ENCODE results near the gene SNTG2.

Gene SNTG2

DNA sequence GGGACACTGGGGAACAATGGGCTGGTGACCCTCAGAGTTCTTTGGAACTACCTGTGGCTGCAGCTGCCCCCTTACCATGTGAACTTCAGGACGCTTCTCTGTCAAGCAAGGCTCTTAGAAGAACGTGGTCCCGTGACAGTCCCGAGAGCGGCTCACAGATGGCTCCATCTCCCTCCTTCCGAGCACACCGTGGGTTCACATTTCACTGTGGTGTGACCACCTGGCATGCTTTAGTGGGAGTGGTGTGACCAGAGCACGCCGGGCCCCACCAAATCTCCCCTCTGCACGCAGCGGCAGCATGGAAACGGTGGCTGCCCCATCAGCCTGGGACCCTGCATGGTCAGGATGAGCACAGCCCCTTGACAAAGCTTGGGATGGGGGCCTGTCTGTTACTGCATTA lies 452.9 kb downstream of the SNTG2 start:
- no peak for DNase-seq (ENCODE audit: low read depth)
- no peak overlapping the region for H3K4me3 ChIP-seq (ENCODE audit: low read depth, low read length)
- in situ Hi-C loops (cut with HindIII; ENCODE audit: low sequenced_read_pairs) = no loop called here
- TF ChIP-seq, protein P1, sequence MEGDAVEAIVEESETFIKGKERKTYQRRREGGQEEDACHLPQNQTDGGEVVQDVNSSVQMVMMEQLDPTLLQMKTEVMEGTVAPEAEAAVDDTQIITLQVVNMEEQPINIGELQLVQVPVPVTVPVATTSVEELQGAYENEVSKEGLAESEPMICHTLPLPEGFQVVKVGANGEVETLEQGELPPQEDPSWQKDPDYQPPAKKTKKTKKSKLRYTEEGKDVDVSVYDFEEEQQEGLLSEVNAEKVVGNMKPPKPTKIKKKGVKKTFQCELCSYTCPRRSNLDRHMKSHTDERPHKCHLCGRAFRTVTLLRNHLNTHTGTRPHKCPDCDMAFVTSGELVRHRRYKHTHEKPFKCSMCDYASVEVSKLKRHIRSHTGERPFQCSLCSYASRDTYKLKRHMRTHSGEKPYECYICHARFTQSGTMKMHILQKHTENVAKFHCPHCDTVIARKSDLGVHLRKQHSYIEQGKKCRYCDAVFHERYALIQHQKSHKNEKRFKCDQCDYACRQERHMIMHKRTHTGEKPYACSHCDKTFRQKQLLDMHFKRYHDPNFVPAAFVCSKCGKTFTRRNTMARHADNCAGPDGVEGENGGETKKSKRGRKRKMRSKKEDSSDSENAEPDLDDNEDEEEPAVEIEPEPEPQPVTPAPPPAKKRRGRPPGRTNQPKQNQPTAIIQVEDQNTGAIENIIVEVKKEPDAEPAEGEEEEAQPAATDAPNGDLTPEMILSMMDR (IDR thresholded peaks at IDR 0.05; ENCODE audit: low read depth, low read length, missing control alignments) = no peak

DNA sequence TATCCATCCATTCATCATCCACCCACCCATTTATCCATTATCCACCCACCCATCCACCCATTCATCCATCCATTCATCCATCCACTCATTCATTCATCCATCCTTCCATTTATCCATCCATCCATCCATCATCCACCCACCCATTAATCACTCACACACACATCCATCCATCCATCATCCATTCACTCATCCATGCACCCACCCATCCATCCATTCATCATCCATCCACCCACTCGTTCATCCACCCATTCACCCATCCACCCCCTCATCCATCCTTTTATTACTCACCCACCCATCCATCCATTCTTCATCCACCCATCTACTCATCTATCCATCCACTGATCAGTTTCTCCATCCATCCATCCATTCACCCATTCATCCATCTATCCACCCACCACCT lies 454.5 kb downstream of the SNTG2 start:
- in situ Hi-C loops (cut with HindIII; ENCODE audit: low sequenced_read_pairs) = no loop called here
- H3K4me3 ChIP-seq (ENCODE audit: low read depth, low read length) = no peak overlapping the region
- no peak for DNase-seq (ENCODE audit: low read depth)
- TF ChIP-seq, protein P1 (IDR thresholded peaks at IDR 0.05; ENCODE audit: low read depth, low read length, missing control alignments) = no peak

DNA sequence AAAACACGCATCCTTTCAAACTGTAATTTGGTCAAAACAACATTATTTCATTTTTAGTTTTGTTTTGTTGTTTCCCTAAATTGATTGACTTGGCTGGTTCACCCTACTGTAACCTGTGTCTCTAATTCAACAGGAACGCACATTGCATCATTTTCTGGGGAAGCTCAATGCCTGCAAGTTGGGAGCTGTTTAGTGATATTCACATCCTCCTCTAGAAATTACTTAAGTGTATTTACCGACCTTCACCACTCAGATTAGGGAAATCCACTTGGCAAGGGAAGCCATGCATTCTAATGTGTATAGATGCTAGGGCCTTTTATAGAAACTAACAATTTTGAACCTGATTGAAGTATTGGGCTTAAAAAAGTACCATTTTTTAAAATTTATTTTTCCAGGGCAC lies 455.3 kb downstream of the SNTG2 start:
- in situ Hi-C loops (cut with HindIII; ENCODE audit: low sequenced_read_pairs) = no loop called here
- H3K4me3 ChIP-seq (ENCODE audit: low read depth, low read length) = no peak overlapping the region
- TF ChIP-seq, protein P1 (IDR thresholded peaks at IDR 0.05; ENCODE audit: low read depth, low read length, missing control alignments) = no peak
- DNase-seq (ENCODE audit: low read depth) = no peak

DNA sequence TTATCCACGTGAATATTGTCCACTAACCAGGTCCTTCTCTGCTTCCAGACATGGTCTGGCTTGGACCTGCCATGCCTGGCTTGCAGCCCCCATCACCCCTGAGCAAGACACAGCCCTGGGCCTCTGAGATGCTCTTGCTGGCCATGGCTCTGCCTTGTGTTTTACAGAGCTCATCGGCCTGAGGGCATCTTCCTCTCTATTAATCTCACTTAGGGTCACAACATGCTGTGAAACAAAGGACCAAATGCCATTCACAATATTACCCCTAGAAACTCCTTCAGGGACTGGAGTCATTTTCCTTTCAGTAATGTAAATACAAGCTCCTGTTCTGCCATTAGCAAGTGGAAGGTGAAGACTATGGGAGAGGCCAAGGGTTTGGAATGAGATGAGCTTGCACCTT lies 455.8 kb downstream of the SNTG2 start:
- in situ Hi-C loops (cut with HindIII; ENCODE audit: low sequenced_read_pairs) = no loop called here
- no peak overlapping the region for H3K4me3 ChIP-seq (ENCODE audit: low read depth, low read length)
- DNase-seq (ENCODE audit: low read depth) = no peak
- TF ChIP-seq, protein P1 (IDR thresholded peaks at IDR 0.05; ENCODE audit: low read depth, low read length, missing control alignments) = no peak

DNA sequence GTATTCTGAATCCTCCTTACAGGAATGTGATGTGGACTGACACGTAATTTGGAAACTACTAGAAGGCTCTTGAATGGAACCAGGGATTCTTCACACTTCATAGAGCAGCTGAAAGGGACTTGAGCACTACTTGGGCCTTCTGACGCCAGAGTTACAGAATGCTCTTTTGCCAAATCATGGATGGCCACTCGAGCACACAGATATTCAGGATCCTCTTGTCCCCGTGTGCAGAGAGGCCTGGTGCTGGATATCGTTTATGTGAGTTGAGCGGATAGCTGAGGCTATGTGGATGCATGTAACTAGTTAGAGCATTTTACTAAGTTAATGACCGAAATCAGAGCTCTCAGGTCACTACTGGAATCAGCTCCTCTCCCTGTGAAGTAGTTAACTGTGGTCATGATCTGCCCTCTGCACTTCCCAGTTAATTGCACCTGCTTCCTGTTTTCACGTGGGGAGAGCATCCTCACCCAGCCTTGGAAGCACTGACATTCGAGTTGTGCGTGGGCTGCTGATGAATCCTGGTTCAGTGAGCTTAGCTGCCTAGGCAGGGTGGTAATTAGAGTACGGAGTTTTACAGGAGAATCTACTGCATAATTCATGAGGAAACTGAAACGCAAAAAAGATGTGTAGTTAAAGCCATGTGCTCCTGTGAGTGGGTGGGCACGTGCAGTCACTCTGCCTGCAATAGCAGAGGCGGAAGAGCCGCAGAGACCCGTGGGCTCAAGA lies 457.5 kb downstream of the SNTG2 start:
- TF ChIP-seq, protein P1 (IDR thresholded peaks at IDR 0.05; ENCODE audit: low read depth, low read length, missing control alignments) = no peak
- no peak for DNase-seq (ENCODE audit: low read depth)
- in situ Hi-C loops (cut with HindIII; ENCODE audit: low sequenced_read_pairs) = no loop called here
- H3K4me3 ChIP-seq (ENCODE audit: low read depth, low read length) = no peak overlapping the region

DNA sequence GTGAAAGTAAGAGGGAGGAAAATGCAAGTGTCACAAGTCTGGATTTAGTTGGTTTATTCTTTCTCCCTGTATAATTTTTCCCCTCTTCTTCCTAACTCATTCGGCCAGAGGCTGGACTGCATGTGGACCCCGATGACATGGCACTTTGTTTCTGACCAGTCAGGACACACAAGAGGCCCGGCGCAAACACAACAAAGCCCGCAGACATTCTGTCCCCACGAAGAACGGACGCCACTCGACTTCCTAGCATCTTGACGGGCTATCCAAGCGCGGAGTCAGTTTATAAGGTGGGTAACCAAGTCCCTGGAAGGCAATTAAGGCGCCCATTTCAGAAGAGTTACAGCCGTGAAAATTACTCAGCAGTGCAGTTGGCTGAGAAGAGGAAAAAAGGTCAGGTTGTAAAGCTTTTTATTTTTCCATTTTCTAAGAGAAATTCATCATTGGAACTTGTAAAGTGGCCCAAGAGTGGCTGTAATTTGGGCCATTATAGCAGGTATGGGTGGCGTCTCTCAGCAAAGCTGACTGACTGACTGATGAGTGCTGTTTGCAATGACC lies 462.6 kb downstream of the SNTG2 start, which contains the start of gene TPO:
TSS of gene TPO (plus strand) at position 308 of the 555 bp plus-strand sequence. CDS start 946 bp downstream, outside the sequence.
- H3K4me3 ChIP-seq (ENCODE audit: low read depth, low read length) = no peak within 1 kb of the TSS
- no peak for DNase-seq (ENCODE audit: low read depth)
- TF ChIP-seq, protein P1 (IDR thresholded peaks at IDR 0.05; ENCODE audit: low read depth, low read length, missing control alignments) = no peak
- in situ Hi-C loops (cut with HindIII; ENCODE audit: low sequenced_read_pairs) = no loop called here

Measured in astrocyte of the cerebellum (primary cell).